GM18867 (cell line): ENCODE measurements around the gene IRF8.
"Not testable (repeated sequence)": the region's sequence is repeated elsewhere in the genome, so short reads cannot be mapped to it uniquely, and the experiment has no call there.

Experiments used
- ATAC-seq: cut with Tn5 transposase; IDR thresholded peaks from one replicate; pipeline ENCODE4 v1.9.1; 2021; ENCODE audit warnings: mild to moderate bottlenecking, moderate library complexity; ENCODE audit not compliant: unreplicated experiment

The IRF8 gene

DNA sequence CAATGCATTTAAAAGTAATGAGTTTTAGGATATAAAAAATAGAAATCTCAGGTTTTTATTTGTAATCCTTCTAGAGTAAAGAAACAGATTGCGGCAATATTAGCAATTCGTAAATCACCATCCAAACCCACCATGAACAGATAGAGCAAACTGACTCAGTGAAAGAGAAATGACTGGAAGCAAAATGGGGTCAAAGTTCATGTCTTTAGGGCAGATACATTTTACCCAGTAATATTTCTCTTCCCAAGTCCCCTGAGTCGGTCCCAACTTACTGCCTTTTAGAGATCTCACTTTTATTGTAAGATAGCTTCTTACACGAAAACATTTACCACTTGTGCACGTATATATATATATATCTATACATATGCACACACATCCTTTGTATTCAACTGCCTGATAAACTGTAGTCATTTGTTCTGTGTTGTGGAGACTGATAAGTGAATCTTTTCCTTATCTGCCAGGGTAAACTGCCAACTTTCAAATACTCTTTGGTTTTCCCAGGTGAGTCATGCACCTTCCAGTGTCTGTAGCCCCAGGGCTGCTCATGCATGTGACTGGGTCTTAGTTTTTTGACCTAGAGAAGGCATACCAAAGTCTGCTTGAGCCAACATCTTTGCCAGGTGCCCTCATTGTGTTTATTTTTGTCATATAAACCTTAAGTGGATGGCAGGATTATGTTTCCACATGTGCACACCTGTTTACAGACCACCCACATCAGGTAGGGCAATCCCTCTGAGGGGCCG, 7.8 kb upstream of the IRF8 start:
- no peak for ATAC-seq

DNA sequence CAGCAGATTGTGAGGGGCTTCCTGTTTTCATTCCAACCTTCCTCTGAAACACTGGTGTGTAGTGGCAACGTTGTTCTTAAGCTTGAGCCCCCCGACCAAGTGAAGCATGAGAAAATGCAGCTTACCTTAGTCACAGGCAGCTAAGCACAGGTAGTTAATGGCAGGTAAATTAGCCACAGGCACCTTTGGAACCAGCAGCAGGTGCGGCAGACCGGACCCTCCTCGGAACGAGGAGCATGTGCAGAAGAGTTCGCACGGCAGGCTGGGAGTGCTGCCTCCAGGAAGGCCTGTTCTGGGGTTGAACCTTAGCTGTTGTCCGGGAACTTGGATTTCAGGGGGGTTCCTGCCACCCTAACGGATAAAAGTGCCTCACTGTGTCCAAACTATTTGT, 7.2 kb upstream of the IRF8 start:
- no peak for ATAC-seq

DNA sequence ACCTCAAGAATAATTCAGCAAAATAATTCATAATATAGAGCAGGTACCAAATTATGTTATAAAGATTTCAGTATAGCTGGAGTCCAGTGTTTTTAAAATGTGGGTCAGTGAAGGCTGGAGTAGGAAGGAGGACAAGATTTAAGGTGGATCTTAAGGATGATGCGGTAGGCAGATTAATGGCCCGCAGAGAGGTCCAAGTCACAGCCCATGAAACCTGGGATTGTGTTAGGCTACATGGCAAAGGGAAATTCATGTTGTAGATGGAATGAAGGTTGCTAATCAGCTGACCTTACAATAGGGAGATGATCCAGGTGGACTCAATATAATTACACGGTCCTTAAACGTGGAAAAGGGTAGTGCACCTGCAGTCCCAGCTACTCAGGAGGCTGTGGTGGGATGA, 6.2 kb upstream of the IRF8 start:
- no peak for ATAC-seq

DNA sequence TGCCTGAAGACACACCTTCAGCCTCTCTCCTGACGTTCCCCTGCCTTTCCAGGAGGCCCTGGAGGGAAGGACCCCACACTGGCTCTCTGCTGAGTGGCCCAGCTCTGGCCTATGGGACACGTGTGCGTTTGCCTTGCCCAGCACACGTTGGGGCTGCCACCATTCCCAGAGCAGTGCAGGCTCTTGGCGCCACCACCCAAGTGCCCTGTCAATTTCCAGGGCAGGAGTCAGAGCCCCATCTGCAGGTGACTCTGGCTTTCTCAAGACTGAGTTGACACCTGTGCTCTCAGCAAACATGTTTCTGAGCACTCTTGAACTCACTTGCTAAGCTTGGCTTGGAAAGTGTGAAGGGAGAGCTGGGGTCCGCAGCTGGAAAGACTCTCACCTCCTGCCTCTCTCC, 4.7 kb upstream of the IRF8 start:
- ATAC-seq: no peak

DNA sequence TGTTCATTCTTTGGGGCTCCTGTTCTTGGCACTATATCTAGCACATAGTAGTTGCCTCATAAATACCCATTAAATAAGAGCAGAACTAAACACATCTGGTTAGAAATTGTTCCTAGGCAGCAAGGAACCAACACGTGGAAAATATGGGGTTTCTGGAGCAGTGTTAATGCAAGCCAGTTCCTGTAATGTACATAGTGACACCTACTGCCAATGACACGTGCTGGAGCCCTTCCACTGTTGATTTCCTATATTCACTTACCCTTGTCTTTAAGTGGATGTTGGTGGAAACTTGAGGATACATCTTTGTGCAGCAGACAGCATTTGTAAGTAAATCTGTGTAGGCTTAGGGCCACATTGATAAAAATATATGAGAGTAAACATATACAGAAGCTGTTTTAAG, 1.6 kb upstream of the IRF8 start:
- ATAC-seq: no peak

DNA sequence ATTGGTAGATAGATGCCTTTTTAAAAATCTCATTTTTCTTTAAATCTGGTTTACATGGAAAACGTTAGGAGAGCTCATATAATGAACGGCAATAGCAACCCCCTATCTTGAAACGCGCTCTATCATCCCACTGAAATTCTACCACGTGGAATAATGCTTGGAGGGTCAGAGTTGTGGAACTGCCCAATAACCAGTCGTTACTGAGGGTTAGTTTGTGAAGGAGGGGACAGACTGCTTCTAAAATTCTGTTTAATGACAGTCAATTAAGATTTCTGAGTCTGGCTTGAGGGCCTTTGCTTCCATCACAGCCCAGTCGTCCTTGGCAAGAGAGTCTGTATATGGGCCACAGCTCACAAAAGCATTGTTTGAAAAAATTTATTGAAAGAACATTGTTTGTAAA, 482 bp downstream of the IRF8 start:
- ATAC-seq: no peak

DNA sequence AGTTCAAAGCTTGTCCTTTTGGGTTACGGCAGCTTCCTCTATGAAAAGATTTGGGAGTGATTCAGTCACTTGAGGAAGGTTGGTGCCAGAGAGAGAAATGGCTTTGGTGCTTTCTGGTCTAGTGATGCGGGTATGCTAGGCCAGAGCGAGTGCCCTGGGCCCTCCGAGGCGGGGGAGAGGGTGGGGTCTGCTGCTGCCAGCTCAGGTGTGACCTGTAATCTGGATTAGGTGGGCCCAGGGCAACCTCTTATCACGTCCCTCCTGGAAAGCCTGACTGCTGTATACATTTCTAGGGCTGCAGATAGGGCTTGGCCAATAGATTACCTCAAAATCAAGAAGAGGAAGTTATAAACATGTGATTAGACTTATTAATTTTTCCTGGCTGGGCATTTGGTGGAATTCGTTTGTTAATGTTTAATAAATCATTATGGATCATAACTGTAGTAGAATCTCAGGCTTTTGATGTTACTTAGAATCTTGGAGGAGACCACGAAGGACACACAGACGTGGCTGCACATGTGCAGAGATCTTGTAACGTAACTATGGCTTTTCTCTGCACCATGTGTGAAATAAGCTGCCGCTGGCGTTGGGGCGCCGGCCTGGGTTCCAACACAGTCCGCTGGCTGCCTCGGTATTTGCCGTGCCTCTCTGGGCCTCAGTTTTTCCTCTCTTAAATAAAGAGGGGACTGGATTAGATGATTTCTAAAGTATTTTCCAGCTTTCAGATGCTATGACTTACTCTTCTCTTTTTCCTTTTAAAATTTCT, 1.2 kb downstream of the IRF8 start:
- ATAC-seq: no peak

DNA sequence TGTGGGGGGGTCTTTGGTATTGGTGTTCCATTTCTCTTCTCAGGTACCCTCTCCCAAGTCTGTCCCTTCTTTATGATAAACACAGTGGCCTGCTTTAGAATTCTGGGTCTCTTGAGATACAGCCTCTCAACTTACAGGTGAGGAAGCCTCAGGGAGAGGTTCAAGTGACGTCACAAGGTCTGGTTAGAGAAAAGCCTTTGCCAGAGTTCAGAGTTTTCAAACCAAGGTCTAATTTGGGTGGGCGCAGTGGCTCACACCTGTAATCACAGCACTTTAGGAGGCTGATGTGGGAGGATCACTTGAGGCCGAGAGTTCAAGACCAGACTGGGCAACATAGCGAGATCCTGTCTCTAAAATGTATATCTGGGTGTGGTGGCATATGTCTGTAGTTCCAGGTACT, 2.1 kb downstream of the IRF8 start:
- no peak for ATAC-seq

DNA sequence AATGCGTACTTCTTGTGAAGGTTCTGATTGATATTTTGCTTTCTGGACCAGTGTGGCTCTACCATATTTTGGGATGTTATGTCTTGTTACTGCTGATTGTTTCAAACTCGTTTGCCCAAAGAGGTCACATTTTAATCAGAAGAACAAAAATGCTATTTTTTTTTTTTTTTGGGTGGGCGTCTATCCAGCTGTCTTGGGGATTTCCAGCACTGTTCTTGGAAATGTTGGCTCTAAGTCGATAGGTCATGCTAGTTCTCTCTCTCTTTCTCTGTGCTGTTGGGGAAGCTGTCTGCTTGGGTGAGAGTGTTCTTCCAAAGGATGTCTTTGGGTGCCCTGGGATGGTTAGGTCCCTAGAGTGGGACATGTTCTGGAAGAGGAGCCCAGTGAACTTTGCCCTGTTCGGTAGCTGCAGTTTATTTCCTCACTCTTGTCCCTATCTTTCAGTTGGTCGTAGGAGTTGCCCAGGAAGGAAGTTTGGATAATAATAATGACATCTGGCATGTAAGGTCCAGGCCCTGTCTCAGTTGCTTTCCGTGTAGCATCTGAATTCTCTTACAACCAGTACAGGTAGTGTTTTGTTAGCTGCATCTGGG, 2.9 kb downstream of the IRF8 start:
- no peak for ATAC-seq

DNA sequence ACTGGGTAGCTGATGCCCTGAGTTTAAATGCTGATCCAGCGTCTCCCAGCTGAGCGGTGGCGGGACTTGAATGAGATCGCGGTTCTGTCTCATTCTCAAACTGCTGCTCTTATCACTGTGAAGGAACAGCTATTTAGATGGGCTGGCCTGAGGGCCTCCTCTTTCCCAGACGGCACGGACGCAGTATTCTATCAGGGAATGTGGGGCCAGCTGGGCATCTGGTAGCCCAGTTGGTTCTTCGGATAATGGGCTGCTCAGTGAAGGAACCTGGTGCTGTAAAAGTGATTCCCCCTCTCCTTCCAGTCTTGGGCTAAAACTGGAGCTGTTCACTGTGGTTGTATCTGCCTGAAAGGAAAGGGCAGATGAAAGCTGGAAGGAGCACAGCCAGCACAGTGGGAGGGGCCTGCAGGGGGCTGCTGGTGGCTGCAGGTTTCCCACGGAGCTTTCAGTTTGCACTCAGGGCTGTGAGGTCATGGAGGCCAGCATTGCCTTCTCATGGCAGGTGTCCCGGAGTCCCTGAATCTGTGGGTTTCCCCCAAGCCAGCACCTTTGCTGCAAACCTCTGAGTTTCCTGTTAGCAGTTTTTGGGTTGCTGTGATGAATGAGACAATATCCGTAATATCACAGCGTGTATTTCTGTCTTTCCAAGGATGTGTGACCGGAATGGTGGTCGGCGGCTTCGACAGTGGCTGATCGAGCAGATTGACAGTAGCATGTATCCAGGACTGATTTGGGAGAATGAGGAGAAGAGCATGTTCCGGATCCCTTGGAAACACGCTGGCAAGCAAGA, 3.6 kb downstream of the IRF8 start:
- ATAC-seq: peak; percentile 66

DNA sequence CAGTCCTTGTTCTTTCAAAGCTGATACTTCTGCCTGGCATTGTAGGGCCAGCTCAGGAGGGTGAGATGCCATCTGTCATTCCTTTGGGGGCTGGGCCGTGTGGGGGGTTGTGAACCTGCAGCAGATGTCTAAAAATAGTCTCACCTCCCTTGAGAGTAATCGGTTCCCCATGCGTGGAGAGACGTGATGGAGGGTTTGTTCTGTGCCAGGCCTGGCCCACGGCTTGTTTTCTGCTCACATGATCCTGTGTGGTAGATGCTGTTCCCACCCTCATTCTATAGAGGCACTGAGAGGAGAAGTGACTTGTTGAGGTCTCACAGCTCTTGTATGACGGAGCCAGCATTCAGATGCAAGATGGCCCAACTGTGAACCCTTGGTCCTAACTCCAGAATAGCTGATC, 4.6 kb downstream of the IRF8 start:
- peak; percentile 28 for ATAC-seq

DNA sequence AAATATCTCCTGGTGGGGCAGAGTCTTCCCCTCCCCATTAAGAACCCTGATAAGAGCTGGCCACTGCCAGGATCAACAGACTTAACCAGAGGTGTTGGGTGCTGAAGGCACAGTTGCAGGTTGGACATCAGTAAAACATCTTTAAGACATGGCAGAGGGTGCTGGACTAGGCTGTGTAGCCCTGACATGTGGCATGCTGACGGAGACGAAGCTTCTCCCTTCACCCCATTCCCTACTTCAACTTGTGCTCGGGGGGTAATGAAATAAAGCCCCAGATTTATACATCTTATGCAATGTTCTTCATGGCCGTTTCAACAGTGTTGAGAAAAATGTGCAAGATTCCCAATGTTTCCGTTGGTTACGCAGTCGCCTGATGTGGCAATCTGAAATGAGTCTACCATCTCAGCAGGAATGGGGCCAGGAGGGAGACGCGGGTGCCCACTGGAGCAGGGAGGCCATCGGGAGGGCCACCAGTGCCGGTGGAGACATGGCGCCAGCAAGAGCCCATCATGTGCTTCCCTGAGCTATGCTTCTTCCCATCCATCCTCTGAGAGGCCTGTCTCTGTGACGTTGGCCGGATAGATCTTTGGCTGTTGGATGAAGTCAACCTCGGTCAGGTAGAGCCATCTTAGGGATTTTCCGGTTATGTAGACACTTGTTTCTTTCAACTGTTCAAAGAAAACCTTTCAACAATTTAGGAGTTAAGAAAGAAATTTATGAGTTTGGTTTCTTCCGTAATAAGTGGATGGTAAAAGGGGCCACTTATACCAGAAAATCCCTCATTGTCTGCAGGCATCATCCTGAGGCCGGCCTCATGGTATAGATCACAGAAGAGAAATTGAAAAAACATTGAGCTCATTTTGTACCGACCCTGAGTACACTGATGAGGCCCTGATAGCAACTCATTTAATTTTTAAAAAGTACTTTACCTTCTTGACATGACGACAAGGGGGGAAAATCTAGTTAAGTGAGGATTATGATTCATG, 6.4 kb downstream of the IRF8 start:
- ATAC-seq: no peak

DNA sequence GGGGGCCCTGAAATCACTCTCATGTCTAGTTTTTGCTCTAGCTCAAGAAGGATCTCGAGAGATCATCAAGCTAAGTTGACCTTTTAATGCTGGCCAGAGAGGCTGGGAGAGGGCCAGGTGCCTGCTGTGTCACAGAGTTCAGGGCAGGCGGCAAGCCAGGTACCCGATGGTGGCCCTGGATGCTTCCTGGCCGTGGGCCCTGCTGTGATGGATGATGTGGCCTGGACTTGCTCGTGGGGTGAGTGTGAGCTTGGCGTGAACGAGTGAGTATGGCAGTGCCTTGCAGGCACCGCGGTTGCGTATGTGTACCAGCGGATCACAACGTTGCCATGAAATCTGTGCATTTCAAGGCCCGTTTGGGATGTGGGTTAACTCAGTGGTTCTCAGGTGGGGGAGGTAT, 7.4 kb downstream of the IRF8 start:
- ATAC-seq: no peak

DNA sequence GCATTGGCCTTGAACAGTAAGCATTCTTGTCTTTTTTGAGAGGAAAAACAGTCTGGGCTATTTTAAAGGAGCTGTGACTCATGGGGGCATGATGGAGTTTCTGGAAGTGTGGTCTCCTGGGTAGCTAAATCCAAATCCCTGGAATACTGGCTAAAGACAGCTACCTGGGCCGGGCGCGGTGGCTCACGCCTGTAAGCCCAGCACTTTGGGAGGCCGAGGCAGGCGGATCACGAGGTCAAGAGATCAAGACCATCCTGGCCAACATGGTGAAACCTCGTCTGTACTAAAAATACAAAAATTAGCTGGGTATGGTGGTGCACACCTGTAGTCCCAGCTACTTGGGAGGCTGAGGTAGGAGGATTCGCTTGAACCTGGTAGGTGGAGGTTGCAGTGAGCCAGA, 8.3 kb downstream of the IRF8 start:
- not testable (repeated sequence) for ATAC-seq

DNA sequence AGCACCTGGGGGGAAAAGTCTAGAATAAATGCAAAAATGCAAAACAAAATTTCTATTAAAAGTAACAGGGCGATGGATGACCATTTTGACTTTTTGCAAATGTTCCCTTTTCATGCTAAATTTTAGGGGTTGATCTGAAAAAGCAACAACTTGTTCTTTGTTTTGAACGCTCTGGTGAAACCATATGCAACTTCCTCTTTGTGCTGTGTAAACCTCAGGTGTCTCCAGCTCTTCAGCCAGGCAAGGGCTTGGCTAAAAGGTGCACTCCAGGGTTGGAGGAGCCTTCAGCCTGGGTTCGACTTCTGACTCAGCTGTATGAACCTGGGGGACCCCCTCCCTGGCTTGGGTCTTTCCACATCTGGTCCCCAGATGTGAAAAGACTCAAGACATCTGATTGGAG, 9.5 kb downstream of the IRF8 start:
- ATAC-seq: peak; percentile 40

DNA sequence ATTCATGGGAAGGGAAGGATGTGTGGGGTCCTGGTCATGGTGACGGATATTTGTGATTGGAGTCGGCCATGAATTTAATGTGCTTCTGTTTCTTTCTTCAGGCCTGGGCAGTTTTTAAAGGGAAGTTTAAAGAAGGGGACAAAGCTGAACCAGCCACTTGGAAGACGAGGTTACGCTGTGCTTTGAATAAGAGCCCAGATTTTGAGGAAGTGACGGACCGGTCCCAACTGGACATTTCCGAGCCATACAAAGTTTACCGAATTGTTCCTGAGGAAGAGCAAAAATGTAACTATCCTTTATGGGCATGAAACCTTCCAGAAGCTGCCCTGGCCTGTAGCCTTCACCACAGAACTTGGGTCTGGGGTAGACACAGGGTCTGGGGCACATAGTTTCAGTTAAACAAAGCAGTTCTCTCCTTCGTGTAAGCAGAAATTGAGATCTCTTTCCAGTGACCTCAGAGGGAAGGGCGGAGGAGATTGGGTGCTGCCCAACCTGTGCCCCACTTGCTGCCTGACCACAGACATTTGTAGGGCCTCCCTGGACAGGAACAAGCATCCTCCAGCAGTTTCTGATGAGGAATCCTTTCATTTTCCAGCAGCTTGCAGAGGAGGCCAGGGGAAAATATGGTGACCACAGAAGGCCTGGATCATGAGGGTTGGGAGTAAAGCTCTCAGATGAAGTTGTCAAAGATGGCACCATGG, 10.1 kb downstream of the IRF8 start:
- no peak for ATAC-seq

DNA sequence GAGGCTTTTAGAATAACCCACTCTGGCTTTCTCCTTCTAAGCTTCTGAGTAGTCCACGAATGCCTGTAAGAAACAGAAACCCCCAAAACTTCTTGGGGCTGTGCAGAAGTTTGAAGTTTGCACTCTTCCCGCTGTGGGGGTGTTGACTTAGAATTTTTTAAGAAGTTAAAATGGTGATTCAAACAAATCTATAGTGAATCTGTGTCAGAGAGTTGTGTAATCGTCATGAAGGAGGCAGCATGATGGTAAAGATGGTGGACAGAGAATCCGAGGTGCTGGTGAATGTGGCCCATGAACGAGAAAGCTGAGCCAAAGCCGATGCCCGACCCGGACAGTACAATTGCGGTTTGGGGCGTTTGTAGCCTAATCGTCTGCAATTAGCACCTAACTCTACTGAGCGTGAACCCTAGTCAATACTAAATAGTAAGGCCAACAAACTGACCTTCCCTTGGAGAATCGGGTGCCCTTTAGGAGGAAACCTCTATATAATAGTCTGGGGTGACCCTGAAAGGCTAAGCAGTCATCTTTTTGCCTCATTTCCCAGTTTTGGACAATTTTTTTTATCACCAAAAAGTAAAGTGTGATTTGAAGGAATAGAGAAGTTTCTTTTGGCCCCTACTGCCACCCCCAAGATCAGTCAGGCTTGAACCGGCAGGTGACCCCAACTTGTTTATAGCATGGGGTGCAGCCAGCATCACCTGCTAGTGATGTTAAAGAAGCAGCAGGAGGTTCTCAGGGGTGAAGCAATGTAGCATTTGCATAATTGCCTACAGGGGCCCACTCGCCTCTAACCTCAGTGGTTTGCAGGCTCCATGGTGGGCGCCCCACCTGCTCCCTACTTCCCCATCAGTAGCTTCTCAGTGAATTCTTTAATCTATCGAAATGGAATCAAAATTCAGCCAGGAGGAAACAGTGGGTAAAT, 11.2 kb downstream of the IRF8 start:
- ATAC-seq: no peak

DNA sequence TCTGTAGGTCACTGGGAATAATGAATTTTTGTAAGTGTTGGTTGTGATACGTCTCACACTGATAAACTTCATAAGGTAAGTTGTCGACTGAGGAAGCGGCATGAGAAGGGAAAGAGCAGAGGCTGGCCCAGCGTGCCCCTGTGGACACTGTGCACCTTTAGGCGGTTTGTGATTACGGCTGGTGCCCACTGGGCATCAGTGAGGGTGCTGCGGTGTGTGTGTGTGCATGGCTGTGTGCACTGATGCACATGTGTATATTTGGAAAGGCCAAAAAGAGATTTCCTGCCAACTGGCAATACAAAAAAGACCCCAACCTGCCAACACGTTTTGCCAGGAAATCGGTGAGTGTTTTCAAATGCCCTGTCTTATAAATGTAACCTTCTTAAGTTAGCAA, 11.9 kb downstream of the IRF8 start:
- no peak for ATAC-seq
